Choroid plexus epithelial cell (primary cell): Measurements from ENCODE around the gene TVP23C.
"Not testable (repeated sequence)": the region's sequence is repeated elsewhere in the genome, so short reads cannot be mapped to it uniquely, and the experiment has no call there.

ENCODE experiments used
- DNase-seq: peaks from one replicate; pipeline ENCODE4 v3.0.0-alpha.2; 2010; ENCODE audit warnings: low read depth
- H3K4me3 ChIP-seq: 2 replicates; pipeline ENCODE4 v1.5.1; 2011; ENCODE audit warnings: low read depth, mild to moderate bottlenecking, control low read depth, low read length, moderate library complexity
- TF ChIP-seq, protein P1 (sequence below): conservative IDR thresholded peaks from 2 replicates; pipeline ENCODE4 v1.5.1; 2011; ENCODE audit warnings: low read depth, mild to moderate bottlenecking, control low read depth, inconsistent platforms, low read length, moderate library complexity

The TVP23C gene

DNA sequence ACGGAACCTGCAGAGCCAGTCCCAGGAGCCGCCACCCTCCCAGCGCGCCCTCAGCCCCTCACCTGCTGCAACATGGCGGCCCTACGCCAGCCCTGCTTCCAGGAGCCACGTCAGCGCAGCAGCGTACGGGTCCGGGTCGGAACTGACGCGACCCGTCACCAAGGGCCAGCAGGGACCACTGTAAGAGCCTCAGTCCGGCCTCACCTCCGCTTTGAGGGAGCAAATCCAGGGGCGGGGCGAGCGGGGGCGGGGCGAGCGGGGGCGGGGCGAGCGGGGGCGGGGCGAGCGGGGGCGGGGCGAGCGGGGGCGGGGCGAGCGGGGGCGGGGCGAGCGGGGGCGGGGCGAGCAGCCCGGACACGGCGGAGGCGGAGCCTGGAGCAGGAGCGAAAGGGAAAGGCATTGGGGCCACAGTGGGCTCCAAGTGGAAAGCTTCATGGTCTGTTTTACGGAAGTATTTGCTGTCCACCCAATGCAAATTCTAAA, at the start of gene TVP23C:
TSS of gene TVP23C (minus strand) at position 109 of the 483 bp plus-strand sequence. CDS start at position 74, 35 bp downstream.
- peak; percentile 65 for DNase-seq
- peak within 1 kb of the TSS; percentile 80 for H3K4me3 ChIP-seq

- DNase-seq, H3K4me3 ChIP-seq: not testable (repeated sequence)
Observed at GRCh38 chr17:15592960-15593359, 29.7 kb upstream of the TVP23C start.

DNA sequence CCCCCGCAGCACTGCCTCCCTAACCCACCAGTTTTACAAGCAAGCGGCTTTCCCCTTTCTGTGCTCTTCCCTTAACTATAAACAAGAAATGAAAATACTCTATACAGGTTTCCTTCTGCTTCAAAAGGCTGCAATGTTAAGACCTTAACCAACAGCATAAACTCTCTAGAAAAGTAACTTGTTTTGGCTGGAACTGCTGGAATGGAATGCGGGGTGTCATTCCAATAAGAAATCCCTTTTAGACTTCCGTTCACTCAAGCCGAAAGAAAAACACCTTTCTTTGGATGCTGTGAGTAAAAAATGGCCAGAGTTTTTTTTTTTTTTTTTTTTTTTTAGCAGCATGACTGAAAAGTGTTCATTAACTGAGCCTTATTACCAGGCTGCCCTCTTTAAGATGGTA, 28.7 kb upstream of the TVP23C start:
- H3K4me3 ChIP-seq = not testable (repeated sequence)
- peak; percentile 5 for DNase-seq

GRCh38 chr17:15590844-15591243, 27.6 kb upstream of the TVP23C start:
- not testable (repeated sequence) for DNase-seq, H3K4me3 ChIP-seq

- not testable (repeated sequence) for H3K4me3 ChIP-seq, DNase-seq
Observed at GRCh38 chr17:15589544-15590536, 26.6 kb upstream of the TVP23C start.

DNA sequence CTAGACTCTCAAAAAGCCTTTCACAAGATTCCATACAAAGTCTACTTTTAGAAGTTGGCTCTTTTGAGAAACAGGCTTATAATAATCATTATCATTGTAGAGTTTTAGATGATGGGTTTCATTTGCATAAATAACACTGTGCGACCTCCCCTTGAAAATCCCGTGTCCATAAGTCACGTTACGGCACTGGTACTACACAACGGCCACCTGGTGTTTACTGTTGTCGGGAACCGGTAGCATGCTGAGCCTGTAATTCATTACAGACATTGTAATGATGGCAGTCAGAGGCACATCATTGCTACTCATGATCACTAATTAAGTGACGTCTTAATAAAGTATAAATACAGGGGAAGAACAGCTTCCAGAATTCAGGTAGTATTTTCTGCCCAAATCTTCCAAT, 24.7 kb upstream of the TVP23C start:
- DNase-seq = peak; percentile 14
- not testable (repeated sequence) for H3K4me3 ChIP-seq

DNA sequence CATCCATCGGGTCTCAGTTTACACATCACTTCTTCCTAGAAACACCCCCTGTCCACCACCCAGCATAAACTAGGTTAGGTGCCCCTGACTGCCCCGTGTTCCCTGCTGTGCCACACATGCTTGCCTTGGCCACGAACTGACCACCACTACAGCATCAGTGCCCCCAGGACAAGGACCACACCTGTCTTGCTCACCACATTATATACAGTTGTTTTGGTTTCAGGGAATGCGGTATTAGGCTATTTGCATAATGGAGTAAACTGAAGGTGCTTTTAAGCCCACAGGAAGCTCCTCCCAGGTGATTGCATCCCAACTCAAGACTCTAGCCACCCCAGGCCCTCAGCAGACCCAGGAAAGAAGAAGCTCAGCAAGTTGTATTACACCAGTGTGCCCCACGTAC, 20.0 kb upstream of the TVP23C start:
- not testable (repeated sequence) for H3K4me3 ChIP-seq, DNase-seq

- DNase-seq, H3K4me3 ChIP-seq: not testable (repeated sequence)
Observed at GRCh38 chr17:15581462-15581861, 18.2 kb upstream of the TVP23C start.

GRCh38 chr17:15576848-15577247, 13.6 kb upstream of the TVP23C start:
- DNase-seq, H3K4me3 ChIP-seq: not testable (repeated sequence)

GRCh38 chr17:15574660-15575059, 11.4 kb upstream of the TVP23C start:
- H3K4me3 ChIP-seq, DNase-seq: not testable (repeated sequence)

GRCh38 chr17:15573870-15574269, 10.6 kb upstream of the TVP23C start:
- H3K4me3 ChIP-seq = not testable (repeated sequence)
- TF ChIP-seq, protein P1, sequence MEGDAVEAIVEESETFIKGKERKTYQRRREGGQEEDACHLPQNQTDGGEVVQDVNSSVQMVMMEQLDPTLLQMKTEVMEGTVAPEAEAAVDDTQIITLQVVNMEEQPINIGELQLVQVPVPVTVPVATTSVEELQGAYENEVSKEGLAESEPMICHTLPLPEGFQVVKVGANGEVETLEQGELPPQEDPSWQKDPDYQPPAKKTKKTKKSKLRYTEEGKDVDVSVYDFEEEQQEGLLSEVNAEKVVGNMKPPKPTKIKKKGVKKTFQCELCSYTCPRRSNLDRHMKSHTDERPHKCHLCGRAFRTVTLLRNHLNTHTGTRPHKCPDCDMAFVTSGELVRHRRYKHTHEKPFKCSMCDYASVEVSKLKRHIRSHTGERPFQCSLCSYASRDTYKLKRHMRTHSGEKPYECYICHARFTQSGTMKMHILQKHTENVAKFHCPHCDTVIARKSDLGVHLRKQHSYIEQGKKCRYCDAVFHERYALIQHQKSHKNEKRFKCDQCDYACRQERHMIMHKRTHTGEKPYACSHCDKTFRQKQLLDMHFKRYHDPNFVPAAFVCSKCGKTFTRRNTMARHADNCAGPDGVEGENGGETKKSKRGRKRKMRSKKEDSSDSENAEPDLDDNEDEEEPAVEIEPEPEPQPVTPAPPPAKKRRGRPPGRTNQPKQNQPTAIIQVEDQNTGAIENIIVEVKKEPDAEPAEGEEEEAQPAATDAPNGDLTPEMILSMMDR = peak; percentile 15
- peak; percentile 66 for DNase-seq

GRCh38 chr17:15562613-15563374, 489 bp downstream of the TVP23C start:
- DNase-seq = not testable (repeated sequence)
- H3K4me3 ChIP-seq = peak overlapping the region; percentile 80

DNA sequence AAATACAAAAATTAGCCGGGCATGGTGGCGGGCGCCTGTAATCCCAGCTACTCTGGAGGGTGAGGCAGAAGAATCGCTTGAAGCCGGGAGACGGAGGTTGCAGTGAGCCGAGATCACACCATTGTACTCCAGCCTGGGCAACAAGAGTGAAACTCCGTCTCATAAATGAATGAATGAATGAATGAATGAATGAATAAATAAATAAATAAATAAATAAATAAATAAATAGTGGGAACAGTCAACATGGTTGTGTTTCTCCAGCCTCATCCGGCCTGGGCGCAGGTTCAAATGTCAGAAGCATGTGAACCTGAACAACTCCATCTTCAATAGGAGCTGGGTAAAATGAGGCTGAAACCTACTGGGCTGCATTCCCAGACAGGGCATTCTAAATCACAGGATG, 1.8 kb downstream of the TVP23C start:
- not testable (repeated sequence) for DNase-seq, H3K4me3 ChIP-seq

DNA sequence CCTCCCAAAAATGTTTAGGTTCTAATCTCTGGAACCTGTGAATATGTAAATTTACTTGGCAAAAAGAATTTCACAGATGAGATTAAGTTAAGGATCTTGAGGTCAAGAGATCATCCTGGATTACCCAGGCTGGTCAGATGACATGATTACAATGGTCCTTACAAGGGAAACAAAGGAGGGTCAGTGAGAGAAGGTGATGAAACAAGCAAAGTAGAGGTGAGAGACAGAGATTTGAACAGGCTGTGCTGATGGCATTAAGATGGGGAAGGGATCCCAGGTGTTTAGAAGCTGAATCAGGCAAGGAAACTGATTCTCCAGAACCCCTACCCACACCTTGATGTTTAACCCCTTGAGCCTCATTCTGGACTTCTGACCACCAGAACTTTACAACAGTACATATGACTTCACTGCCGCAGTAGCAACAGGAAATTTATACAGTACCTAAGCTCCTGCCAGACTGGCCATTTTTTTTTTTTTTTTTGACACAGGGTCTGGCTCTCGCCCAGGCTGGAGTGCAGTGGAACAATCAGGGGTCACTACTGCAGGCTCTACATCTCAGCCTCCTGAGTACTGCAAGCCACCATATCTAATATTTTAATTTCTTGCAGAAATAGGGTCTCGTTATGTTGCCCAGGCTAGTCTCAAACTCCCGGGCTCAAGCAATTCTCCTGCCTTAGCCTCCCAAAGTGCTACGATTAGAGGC, 4.7 kb downstream of the TVP23C start:
- not testable (repeated sequence) for DNase-seq

GRCh38 chr17:15557334-15557832, 5.9 kb downstream of the TVP23C start:
- DNase-seq, H3K4me3 ChIP-seq: not testable (repeated sequence)

More for the DNA sequence above, 4.7 kb downstream of the TVP23C start:
- H3K4me3 ChIP-seq = not testable (repeated sequence)
